A549 (cell line): ENCODE measurements around the gene NKAIN4. TPM values are rescaled to one million over a fixed set of nuclear protein-coding genes. Genes with fewer than 3 reads are reported as not detected.

Experiments used
- ATAC-seq, 2 experiments: fragments of 200-7000 bp in 1 of 2; fragments of >200 bp in 1 of 2; cut with Nextera tagmentation in 1 of 2; cut with Tn5 transposase in 1 of 2; 3 replicates each; pipeline versions ENCODE4 v1.8.0 to v1.9.1; 2018 to 2020; ENCODE audit warnings: mild to moderate bottlenecking in 1 of 2, moderate library complexity in 1 of 2
- CTCF ChIA-PET: fragments of 300-600 bp; sonication (Branson Sonifier 250); formaldehyde crosslinking; extraction: SDS; loops from one replicate; lab custom pipeline; 2021; ENCODE audit warnings: antibody characterized with exemption, inconsistent platforms; lab: Yijun Ruan, JAX
- POLR2A ChIA-PET: fragments of 350-600 bp; formaldehyde crosslinking; extraction: SDS; loops from one replicate; lab custom pipeline; 2021; ENCODE audit warnings: antibody characterized with exemption, inconsistent platforms; lab: Yijun Ruan, JAX
- DNase-seq, 2 experiments: peaks; one replicate each; pipeline versions ENCODE4 v3.0.0 to v3.0.0-alpha.2; 2011 to 2016; ENCODE audit warnings: low read depth in 1 of 2, low spot score in 1 of 2
- FAIRE-seq: peaks from 2 replicates; lab custom pipeline; 2011; peaks lifted over from hg19 to GRCh38; lab: Jason Lieb, UNC
- H3K27ac ChIP-seq, 2 experiments: fragments of >200 bp; sonication (Bioruptor Twin); formaldehyde crosslinking; 3 replicates each; pipeline ENCODE4 v1.5.1; 2016 to 2017
- H3K4me1 ChIP-seq: fragments of >200 bp; sonication (Bioruptor Twin); formaldehyde crosslinking; 3 replicates; pipeline ENCODE4 v1.6.1; 2016
- H3K4me2 ChIP-seq: fragments of >200 bp; sonication (Bioruptor Twin); formaldehyde crosslinking; 3 replicates; pipeline ENCODE4 v1.6.1; 2016
- H3K4me3 ChIP-seq: fragments of >200 bp; sonication (Bioruptor Twin); formaldehyde crosslinking; 3 replicates; pipeline ENCODE4 v1.5.1; 2016
- H3K9me3 ChIP-seq: fragments of >200 bp; sonication (Bioruptor Twin); formaldehyde crosslinking; 3 replicates; pipeline ENCODE4 v1.6.1; 2016
- ATOH8 ChIP-seq: fragments of 250-450 bp; sonication (Bioruptor Pico); IDR thresholded peaks from 2 replicates; pipeline ENCODE4 v1.5.0; 2020; ENCODE audit warnings: low read depth, mild to moderate bottlenecking, moderate library complexity
- CBX2 ChIP-seq: fragments of 200-600 bp; sonication (generic); IDR thresholded peaks from 2 replicates; pipeline ENCODE4 v1.6.1; 2016; ENCODE audit warnings: low read depth, mild to moderate bottlenecking, borderline replicate concordance
- E2F6 ChIP-seq: IDR thresholded peaks from 2 replicates; pipeline ENCODE4 v1.6.1; 2012; ENCODE audit warnings: low read depth, borderline replicate concordance
- EHMT2 ChIP-seq: fragments of 200-600 bp; sonication (generic); IDR thresholded peaks from 2 replicates; pipeline ENCODE4 v1.6.1; 2016; ENCODE audit warnings: antibody characterized with exemption, low read depth, mild to moderate bottlenecking, moderate library complexity
- FOSL2 ChIP-seq, 2 experiments: fragments of 450-650 bp in 1 of 2; fragments of >200 bp in 1 of 2; sonication (Bioruptor Twin) in 1 of 2; formaldehyde crosslinking; IDR thresholded peaks; 2 replicates each; pipeline versions ENCODE4 v1.5.0 to v1.6.1; 2016 to 2020; ENCODE audit warnings: mild to moderate bottlenecking in 1 of 2, moderate library complexity in 1 of 2
- HES2 ChIP-seq: fragments of >200 bp; sonication (Bioruptor Twin); formaldehyde crosslinking; IDR thresholded peaks from 2 replicates; pipeline ENCODE4 v1.6.1; 2016
- HOXB5 ChIP-seq: fragments of 250-450 bp; sonication (Bioruptor Pico); IDR thresholded peaks from 2 replicates; pipeline ENCODE4 v1.5.0; 2020; ENCODE audit warnings: mild to moderate bottlenecking, moderate library complexity
- JUNB ChIP-seq: fragments of >200 bp; sonication (Bioruptor Twin); formaldehyde crosslinking; IDR thresholded peaks from 2 replicates; pipeline ENCODE4 v1.6.1; 2016
- KDM5A ChIP-seq: fragments of 200-600 bp; sonication (generic); IDR thresholded peaks from 2 replicates; pipeline ENCODE4 v1.6.1; 2016; ENCODE audit warnings: antibody characterized with exemption, mild to moderate bottlenecking
- MAX ChIP-seq: IDR thresholded peaks from 2 replicates; pipeline ENCODE4 v1.6.1; 2012
- MYC ChIP-seq: IDR thresholded peaks from 2 replicates; pipeline ENCODE4 v1.6.1; 2012; ENCODE audit warnings: mild to moderate bottlenecking, inconsistent platforms, low read length, improper control_type of control experiment, borderline replicate concordance
- NFE2L2 ChIP-seq: fragments of 150-350 bp; conservative IDR thresholded peaks from 2 replicates; pipeline ENCODE4 v1.6.1; 2014; ENCODE audit warnings: low read length
- POLR2AphosphoS2 ChIP-seq: conservative IDR thresholded peaks from 2 replicates; pipeline ENCODE4 v1.6.1; 2012; ENCODE audit warnings: low read length, improper control_type of control experiment, inconsistent platforms
- RAD21 ChIP-seq, 2 experiments: fragments of >200 bp in 1 of 2; sonication (Bioruptor Twin) in 1 of 2; formaldehyde crosslinking in 1 of 2; IDR thresholded peaks in 1 of 2; conservative IDR thresholded peaks in 1 of 2; 2 replicates in 1 of 2; 3 replicates in 1 of 2; pipeline ENCODE4 v1.6.1; 2012 to 2018; ENCODE audit warnings: inconsistent platforms in 1 of 2
- RARB ChIP-seq: fragments of 250-450 bp; sonication (Bioruptor Pico); IDR thresholded peaks from 2 replicates; pipeline ENCODE4 v1.8.0; 2021; ENCODE audit warnings: mild to moderate bottlenecking, moderate library complexity
- RCOR1 ChIP-seq: fragments of 150-350 bp; IDR thresholded peaks from 2 replicates; pipeline ENCODE4 v1.6.1; 2014; ENCODE audit warnings: antibody characterized with exemption, low read length, low read depth
- ZFP36 ChIP-seq: fragments of 450-650 bp; IDR thresholded peaks from 2 replicates; pipeline ENCODE4 v1.6.1; 2014; ENCODE audit warnings: borderline replicate concordance; ENCODE audit not compliant: partially characterized antibody
- WGBS: methylation state at CpG from one replicate; pipeline ENCODE4 v1.1.6; 2017; ENCODE audit errors: missing lambda C conversion rate; 5-methylcytosine and 5-hydroxymethylcytosine counted together
- polyA plus RNA-seq, 4 experiments: library from polyadenylated mRNA; depleted of rRNA in 3 of 4; stranded (reverse); fragments of >200 nt; fragmentation: RNase III in 1 of 4; extraction: RNeasy Plus Mini Kit Qiagen cat#74134 plus additional on column Dnase treatment in 1 of 4; gene quantifications; 2 replicates in 3 of 4; 3 replicates in 1 of 4; pipeline ENCODE4 v1.2.3, GENCODE V29; 2011 to 2017
- TF ChIP-seq, protein P1 (sequence below): fragments of 250-450 bp; sonication (Bioruptor Pico); IDR thresholded peaks from 2 replicates; pipeline ENCODE4 v1.5.0; 2021; ENCODE audit warnings: mild to moderate bottlenecking, moderate library complexity, borderline replicate concordance
- TF ChIP-seq, protein P2 (sequence below): IDR thresholded peaks from 2 replicates; pipeline ENCODE4 v1.6.1; 2012

The NKAIN4 gene
- polyA plus RNA-seq, 2 of the 4 experiments (the other 2 are of a cell fraction), result 5.8 to 9.7 TPM

DNA sequence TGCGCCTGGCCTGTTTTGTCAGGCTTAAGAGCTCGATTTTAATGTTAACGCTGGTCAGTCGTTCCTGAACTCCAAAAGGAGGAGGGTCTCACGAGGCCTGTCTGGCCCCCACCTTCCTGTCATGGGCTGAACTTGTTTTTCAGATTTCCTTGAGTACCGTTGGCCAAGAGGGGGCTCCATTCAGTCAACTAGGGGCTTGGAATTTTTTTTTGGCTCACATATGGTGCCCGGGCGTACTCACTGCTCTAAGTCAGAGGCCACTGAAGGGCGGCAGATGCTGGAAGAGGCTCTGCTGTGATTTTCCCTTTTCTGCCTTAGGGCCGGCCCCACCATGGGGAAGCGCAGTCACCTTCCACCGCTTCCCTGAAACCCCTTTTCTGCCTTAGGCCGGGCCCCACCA is 25.5 kb downstream of the NKAIN4 start (continued):
- TF ChIP-seq, protein P1, sequence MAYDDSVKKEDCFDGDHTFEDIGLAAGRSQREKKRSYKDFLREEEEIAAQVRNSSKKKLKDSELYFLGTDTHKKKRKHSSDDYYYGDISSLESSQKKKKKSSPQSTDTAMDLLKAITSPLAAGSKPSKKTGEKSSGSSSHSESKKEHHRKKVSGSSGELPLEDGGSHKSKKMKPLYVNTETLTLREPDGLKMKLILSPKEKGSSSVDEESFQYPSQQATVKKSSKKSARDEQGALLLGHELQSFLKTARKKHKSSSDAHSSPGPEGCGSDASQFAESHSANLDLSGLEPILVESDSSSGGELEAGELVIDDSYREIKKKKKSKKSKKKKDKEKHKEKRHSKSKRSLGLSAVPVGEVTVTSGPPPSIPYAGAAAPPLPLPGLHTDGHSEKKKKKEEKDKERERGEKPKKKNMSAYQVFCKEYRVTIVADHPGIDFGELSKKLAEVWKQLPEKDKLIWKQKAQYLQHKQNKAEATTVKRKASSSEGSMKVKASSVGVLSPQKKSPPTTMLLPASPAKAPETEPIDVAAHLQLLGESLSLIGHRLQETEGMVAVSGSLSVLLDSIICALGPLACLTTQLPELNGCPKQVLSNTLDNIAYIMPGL (CRISPR knock-in tag), result no peak

- TF ChIP-seq RCOR1 (no peak), RAD21 (conservative IDR thresholded peaks at IDR 0.05 in 1 of 2, IDR thresholded peaks at IDR 0.05 in 1 of 2) (no peak), CBX2 (no peak), HES2 (no peak), EHMT2 (no peak), ZFP36 (no peak), KDM5A (no peak), RARB (CRISPR knock-in tag) (no peak), JUNB (no peak), MYC (no peak)
- TF ChIP-seq, protein P2, sequence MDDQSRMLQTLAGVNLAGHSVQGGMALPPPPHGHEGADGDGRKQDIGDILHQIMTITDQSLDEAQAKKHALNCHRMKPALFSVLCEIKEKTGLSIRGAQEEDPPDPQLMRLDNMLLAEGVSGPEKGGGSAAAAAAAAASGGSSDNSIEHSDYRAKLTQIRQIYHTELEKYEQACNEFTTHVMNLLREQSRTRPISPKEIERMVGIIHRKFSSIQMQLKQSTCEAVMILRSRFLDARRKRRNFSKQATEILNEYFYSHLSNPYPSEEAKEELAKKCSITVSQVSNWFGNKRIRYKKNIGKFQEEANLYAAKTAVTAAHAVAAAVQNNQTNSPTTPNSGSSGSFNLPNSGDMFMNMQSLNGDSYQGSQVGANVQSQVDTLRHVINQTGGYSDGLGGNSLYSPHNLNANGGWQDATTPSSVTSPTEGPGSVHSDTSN, result no peak
- Histone ChIP-seq H3K27ac (peak overlapping the region; percentile 89 to 99; a peak in 5 of 6 replicates), H3K4me3 (no peak overlapping the region), H3K4me1 (peaks cover 81% of the 10 kb centered on the region), H3K9me3 (no peaks in the 10 kb centered on the region), H3K4me2 (no peak overlapping the region)
- ChIA-PET POLR2A (no interaction called here), CTCF (interaction anchor here (1.2 to 8.9 kb wide), 5 partner anchors 10 to 154 kb away, joined by 5 to 401 read pairs (median 67); partner anchors contain the start of genes ARFGAP1, COL20A1 and YTHDF1)
- no peak for FAIRE-seq
- ATAC-seq, result no peak
- DNase-seq, result no peak
- 98% methylated on average over 3 of the region's 5 CpGs for WGBS
Measured at GRCh38 chr20:63227260-63227659, 27.0 kb downstream of the NKAIN4 start.

DNA sequence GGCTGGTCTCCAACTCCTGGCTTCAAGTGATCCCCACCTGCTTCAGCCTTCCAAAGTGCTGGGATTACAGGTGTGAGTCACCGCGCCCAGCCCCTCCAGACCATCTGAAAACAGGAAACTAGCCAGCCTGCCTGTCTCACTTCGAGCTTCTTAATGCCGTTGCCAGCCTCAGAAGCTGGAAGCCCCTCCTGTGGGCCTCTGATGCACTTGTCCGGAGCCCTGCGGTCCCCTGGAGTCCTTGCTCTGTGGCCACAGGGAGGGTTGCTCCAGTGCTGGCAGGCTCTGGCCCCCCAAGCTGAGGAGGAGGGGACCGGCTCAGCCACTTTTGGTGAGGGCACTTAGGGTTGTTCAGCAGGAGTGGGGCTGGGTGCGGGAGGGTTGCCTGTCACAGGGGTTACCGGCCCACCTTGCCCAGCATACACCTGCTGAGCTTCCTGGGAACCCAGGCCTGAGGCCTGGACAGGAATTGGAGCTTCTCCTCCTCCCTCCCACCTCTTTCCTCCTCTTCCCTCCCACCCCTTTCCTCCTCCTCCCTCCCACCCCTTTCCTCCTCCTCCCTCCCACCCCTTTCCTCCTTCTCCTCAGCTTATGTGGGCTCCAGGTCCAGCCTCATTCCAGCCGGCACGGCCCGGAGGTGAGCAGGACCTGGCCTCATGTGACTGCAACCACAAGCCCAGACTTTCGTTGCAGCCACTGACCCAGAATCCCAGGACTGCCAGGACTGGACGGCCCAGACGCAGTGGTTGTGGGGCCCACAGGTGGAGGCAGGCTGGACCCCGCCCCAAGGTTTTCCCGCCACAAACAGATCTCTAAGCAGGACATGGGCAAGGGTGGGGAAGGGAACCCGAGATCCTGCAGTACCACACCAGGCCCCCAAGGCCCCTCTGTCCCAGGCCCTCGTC is 28.0 kb downstream of the NKAIN4 start:
- FAIRE-seq, result no peak
- H3K27ac ChIP-seq, result peak overlapping the region; percentile 89 to 99
- H3K4me1 ChIP-seq, result peaks cover 71% of the 10 kb centered on the region

More for the DNA sequence above, 28.0 kb downstream of the NKAIN4 start:
- WGBS, result 62% methylated on average over 11 of the region's 19 CpGs
- no peak for TF ChIP-seq FOSL2 (IDR thresholded peaks at IDR 0.05)
- peak; percentile 44 for TF ChIP-seq FOSL2 (CRISPR knock-in tag; IDR thresholded peaks at IDR 0.05)
- 0 out of 2 replicates have a peak, but pooled peaks have one; percentile 13 for TF ChIP-seq ATOH8 (CRISPR knock-in tag)
- peak; percentile 69 for TF ChIP-seq MAX
- no peak for TF ChIP-seq KDM5A
- no peak for TF ChIP-seq NFE2L2
- TF ChIP-seq, protein P2, result no peak
- 0 out of 2 replicates have a peak, but pooled peaks have one; percentile 52 for TF ChIP-seq E2F6
- TF ChIP-seq HOXB5 (CRISPR knock-in tag), result 0 out of 2 replicates have a peak, but pooled peaks have one; percentile 16
- TF ChIP-seq POLR2AphosphoS2, result no peak
- peak overlapping the region; percentile 64 for H3K4me2 ChIP-seq
- CTCF ChIA-PET, result interaction anchor here (1.0 to 7.2 kb wide), 14 partner anchors 8 to 254 kb away, joined by 3 to 401 read pairs (median 6); partner anchors contain the start of genes ARFGAP1, BIRC7, COL20A1 and NKAIN4
- DNase-seq (peak in 1 of 2 experiments; percentile 74), ATAC-seq (peak; percentile 2 to 8; a peak in 1 of 6 replicates)
- H3K4me3 ChIP-seq, result no peak overlapping the region
- no peaks in the 10 kb centered on the region for H3K9me3 ChIP-seq
- POLR2A ChIA-PET, result interaction anchor here (0.8 kb wide), 1 partner anchor 46 kb away, joined by 4 read pairs; the partner anchor contains the start of gene ARFGAP1
